A673 (cell line): ENCODE data around the gene ACP7. TPM values are rescaled to one million over a fixed set of nuclear protein-coding genes. Genes with fewer than 3 reads are reported as not detected.

ENCODE experiments used
- BruUV-seq: library from RNA; stranded (reverse); fragments of 400-500 nt; replicated peaks from 2 replicates; lab custom pipeline; 2021; lab: Mats Ljungman, UMichigan
- CTCF ChIA-PET: fragments of 300-600 bp; sonication (Branson Sonifier 250); formaldehyde crosslinking; loops from one replicate; lab custom pipeline; 2022; ENCODE audit warnings: antibody characterized with exemption; lab: Charles Lee
- POLR2A ChIA-PET: fragments of 300-600 bp; sonication (Branson Sonifier 250); formaldehyde crosslinking; loops from one replicate; lab custom pipeline; 2022; ENCODE audit warnings: antibody characterized with exemption; ENCODE audit not compliant: low non-redundant PET; lab: Charles Lee
- DNase-seq: peaks from one replicate; pipeline ENCODE4 v3.0.0-alpha.2; 2015; ENCODE audit warnings: low spot score
- H3K27ac ChIP-seq: fragments of 200-600 bp; sonication (generic); 2 replicates; pipeline ENCODE4 v1.5.1; 2016; ENCODE audit warnings: mixed run types, low read depth, mild to moderate bottlenecking, mixed read lengths, antibody characterized with exemption, low read length; ENCODE audit not compliant: poor library complexity, severe bottlenecking
- H3K27me3 ChIP-seq: fragments of 200-600 bp; sonication (generic); replicated peaks from 2 replicates; pipeline ENCODE4 v1.6.1; 2017; ENCODE audit warnings: mixed run types, low read depth, mild to moderate bottlenecking, mixed read lengths, antibody characterized with exemption, low read length; ENCODE audit not compliant: insufficient read depth, poor library complexity
- H3K36me3 ChIP-seq: fragments of 200-600 bp; sonication (generic); 2 replicates; pipeline ENCODE4 v1.6.1; 2016; ENCODE audit warnings: mixed run types, mild to moderate bottlenecking, mixed read lengths, antibody characterized with exemption, low read length; ENCODE audit not compliant: insufficient read depth, poor library complexity, severe bottlenecking
- H3K4me1 ChIP-seq: fragments of 200-600 bp; sonication (generic); 2 replicates; pipeline ENCODE4 v1.6.1; 2017; ENCODE audit warnings: mixed run types, mild to moderate bottlenecking, mixed read lengths, antibody characterized with exemption, low read length; ENCODE audit not compliant: insufficient read depth, poor library complexity, severe bottlenecking
- H3K4me3 ChIP-seq: fragments of 200-600 bp; sonication (generic); 2 replicates; pipeline ENCODE4 v1.5.1; 2016; ENCODE audit warnings: low read depth, mixed run types, mild to moderate bottlenecking, mixed read lengths, low read length; ENCODE audit not compliant: poor library complexity, severe bottlenecking
- H3K9me3 ChIP-seq: fragments of 200-600 bp; sonication (generic); 2 replicates; pipeline ENCODE4 v1.6.1; 2016; ENCODE audit warnings: mixed run types, low read depth, mild to moderate bottlenecking, mixed read lengths, antibody characterized with exemption, low read length; ENCODE audit not compliant: poor library complexity, severe bottlenecking
- EZH2 ChIP-seq: fragments of 200-600 bp; sonication (generic); IDR thresholded peaks from 2 replicates; pipeline ENCODE4 v1.6.1; 2017; ENCODE audit warnings: borderline replicate concordance, low read depth, mild to moderate bottlenecking, mixed read lengths, antibody characterized with exemption, low read length; ENCODE audit not compliant: poor library complexity, severe bottlenecking
- intact Hi-C: fragments of 100-400 bp; cut with micrococcal nuclease; formaldehyde crosslinking; loops from one replicate; pipeline ENCODE4 v1.10.0; 2022; ENCODE audit not compliant: unreplicated experiment
- total RNA-seq: library from RNA; stranded (reverse); gene quantifications from 2 replicates; pipeline ENCODE4 v1.2.3, GENCODE V29; 2021
- TF ChIP-seq, protein P1 (sequence below): fragments of 300-800, 200-600 bp; sonication (generic); conservative IDR thresholded peaks from 2 replicates; pipeline ENCODE4 v1.5.1; 2017; ENCODE audit warnings: low read depth, mild to moderate bottlenecking, antibody characterized with exemption, low read length, moderate library complexity, mixed read lengths

Gene ACP7
- total RNA-seq, 1 experiment from 2014 or later: not detected

DNA sequence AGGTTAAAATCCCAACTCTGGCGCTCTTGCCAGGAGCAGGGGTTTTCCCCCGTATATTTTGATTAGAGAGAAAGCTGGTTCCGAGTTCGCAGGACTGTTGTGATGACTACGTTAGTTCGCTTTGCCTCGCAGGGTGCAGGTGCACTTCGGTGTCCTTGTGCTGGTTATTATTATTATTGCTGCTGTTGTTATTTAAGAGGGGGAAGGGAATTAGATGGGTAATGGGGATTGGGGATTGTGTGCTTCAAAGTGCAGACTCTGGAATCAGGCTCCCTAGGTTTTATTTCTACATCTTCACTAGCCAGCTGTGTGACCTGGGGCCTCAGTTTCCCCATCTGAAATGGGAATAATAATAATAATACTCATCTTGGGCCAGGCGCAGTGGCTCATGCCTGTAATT is 15.2 kb downstream of the ACP7 start:
- POLR2A ChIA-PET: no interaction called here
- Histone ChIP-seq H3K27ac (no peak overlapping the region), H3K4me3 (no peak overlapping the region), H3K36me3 (no peaks in the 10 kb centered on the region), H3K4me1 (no peaks in the 10 kb centered on the region), H3K27me3 (peaks cover 22% of the 10 kb centered on the region), H3K9me3 (no peaks in the 10 kb centered on the region)
- intact Hi-C loops: no loop called here
- CTCF ChIA-PET: interaction anchor here (0.6 kb wide), 1 partner anchor 137 kb away, joined by 4 read pairs; no protein-coding TSS in a partner anchor
- DNase-seq: no peak
- no TSS peak for BruUV-seq
- TF ChIP-seq, protein P1, sequence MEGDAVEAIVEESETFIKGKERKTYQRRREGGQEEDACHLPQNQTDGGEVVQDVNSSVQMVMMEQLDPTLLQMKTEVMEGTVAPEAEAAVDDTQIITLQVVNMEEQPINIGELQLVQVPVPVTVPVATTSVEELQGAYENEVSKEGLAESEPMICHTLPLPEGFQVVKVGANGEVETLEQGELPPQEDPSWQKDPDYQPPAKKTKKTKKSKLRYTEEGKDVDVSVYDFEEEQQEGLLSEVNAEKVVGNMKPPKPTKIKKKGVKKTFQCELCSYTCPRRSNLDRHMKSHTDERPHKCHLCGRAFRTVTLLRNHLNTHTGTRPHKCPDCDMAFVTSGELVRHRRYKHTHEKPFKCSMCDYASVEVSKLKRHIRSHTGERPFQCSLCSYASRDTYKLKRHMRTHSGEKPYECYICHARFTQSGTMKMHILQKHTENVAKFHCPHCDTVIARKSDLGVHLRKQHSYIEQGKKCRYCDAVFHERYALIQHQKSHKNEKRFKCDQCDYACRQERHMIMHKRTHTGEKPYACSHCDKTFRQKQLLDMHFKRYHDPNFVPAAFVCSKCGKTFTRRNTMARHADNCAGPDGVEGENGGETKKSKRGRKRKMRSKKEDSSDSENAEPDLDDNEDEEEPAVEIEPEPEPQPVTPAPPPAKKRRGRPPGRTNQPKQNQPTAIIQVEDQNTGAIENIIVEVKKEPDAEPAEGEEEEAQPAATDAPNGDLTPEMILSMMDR: no peak
- no peak for TF ChIP-seq EZH2

DNA sequence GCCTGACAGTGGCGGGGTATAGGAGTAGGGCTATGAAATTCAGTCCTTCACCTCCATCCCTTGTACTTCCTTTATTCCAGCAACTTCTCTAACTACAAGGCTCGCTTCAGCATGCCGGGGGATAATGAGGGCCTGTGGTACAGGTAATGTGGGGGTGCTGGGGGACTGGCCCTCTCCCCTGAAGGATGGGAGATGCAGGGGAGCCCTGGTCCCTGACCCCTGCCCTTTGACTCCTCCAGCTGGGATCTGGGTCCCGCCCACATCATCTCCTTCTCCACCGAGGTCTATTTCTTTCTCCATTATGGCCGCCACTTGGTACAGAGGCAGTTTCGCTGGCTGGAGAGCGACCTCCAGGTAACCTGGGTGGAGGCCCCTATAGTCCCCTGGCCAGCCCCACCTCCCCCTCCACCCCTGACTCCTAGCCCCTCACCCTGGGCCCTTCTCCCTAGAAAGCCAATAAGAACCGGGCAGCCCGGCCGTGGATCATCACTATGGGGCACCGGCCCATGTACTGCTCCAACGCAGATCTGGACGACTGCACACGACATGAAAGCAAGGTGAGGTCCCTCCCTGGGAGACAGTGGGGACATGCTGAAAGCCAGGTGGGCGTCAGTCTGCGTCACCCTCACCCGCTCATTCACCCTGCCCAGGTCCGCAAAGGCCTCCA is 16.5 kb downstream of the ACP7 start:
- no peak for TF ChIP-seq EZH2
- Histone ChIP-seq H3K9me3 (no peaks in the 10 kb centered on the region), H3K4me3 (no peak overlapping the region), H3K36me3 (no peaks in the 10 kb centered on the region), H3K27ac (no peak overlapping the region), H3K27me3 (peaks cover 22% of the 10 kb centered on the region), H3K4me1 (no peaks in the 10 kb centered on the region)
- ChIA-PET CTCF (no interaction called here), POLR2A (no interaction called here)
- no peak for DNase-seq
- BruUV-seq: no TSS peak
- intact Hi-C loops: no loop called here

DNA sequence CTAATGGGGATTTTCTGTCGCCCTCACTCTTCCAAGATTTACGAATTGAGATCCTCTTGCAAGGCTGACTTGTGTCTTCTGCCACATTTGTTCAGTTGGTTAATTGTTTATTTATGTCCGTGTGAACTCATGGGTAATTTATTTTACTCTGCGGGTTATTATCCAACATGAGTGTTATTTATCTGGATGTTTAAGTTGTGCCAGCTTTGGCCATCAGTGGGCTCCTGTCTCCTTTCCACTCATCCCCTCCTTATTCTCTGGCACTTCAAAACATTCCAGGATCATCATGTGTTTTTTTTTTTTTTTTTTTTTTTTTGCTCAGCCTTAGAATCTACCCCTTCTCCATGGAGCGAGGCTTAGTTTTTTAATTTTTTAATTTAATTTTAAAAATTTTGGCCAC is 19.0 kb downstream of the ACP7 start:
- POLR2A ChIA-PET: no interaction called here
- DNase-seq: no peak
- TF ChIP-seq, protein P1: no peak
- TF ChIP-seq EZH2: no peak

More for the DNA sequence above, 19.0 kb downstream of the ACP7 start:
- intact Hi-C loops: no loop called here
- CTCF ChIA-PET: interaction anchor here (0.7 kb wide), 1 partner anchor 217 kb away, joined by 3 read pairs; no protein-coding TSS in a partner anchor
- Histone ChIP-seq H3K36me3 (no peaks in the 10 kb centered on the region), H3K27me3 (peaks cover 14% of the 10 kb centered on the region), H3K27ac (no peak overlapping the region), H3K4me1 (no peaks in the 10 kb centered on the region), H3K9me3 (no peaks in the 10 kb centered on the region), H3K4me3 (no peak overlapping the region)
- no TSS peak for BruUV-seq
